Activated effector memory CD4-positive, alpha-beta T cell treated with anti-CD3 and anti-CD28 coated beads, Interleukin-2, amount 50 U/mL, for 16 hours (primary cell): ENCODE measurements around the gene CCDC195.

ENCODE experiments used
- DNase-seq: peaks from one replicate; pipeline ENCODE4 v3.0.0-alpha.2; 2020

The CCDC195 gene

GRCh38 chr2:224716201-224716600 lies at the start of gene CCDC195:
CCDC195 (minus strand) TSS chr2:224716365; CDS start chr2:224716365, 0 bp downstream.
- DNase-seq, result no peak

GRCh38 chr2:224764565-224765236 lies 48.5 kb upstream of the CCDC195 start:
- no peak for DNase-seq

GRCh38 chr2:224757934-224758548 lies 41.9 kb upstream of the CCDC195 start:
- DNase-seq, result no peak

GRCh38 chr2:224753743-224754540 lies 37.8 kb upstream of the CCDC195 start:
- no peak for DNase-seq

- DNase-seq, result no peak
Measured at GRCh38 chr2:224751996-224752698, 36.0 kb upstream of the CCDC195 start.

GRCh38 chr2:224749136-224749535 lies 33.0 kb upstream of the CCDC195 start:
- no peak for DNase-seq

GRCh38 chr2:224747765-224748164 lies 31.6 kb upstream of the CCDC195 start:
- DNase-seq, result no peak

- no peak for DNase-seq
Measured at GRCh38 chr2:224736227-224736626, 20.1 kb upstream of the CCDC195 start.

- no peak for DNase-seq
Measured at GRCh38 chr2:224734949-224735348, 18.8 kb upstream of the CCDC195 start.

GRCh38 chr2:224731665-224732064 lies 15.5 kb upstream of the CCDC195 start:
- no peak for DNase-seq

- DNase-seq, result no peak
Measured at GRCh38 chr2:224729435-224729834, 13.3 kb upstream of the CCDC195 start.

- DNase-seq, result no peak
Measured at GRCh38 chr2:224724331-224724730, 8.2 kb upstream of the CCDC195 start.

- no peak for DNase-seq
Measured at GRCh38 chr2:224723586-224724217, 7.5 kb upstream of the CCDC195 start.

GRCh38 chr2:224722770-224723169 lies 6.6 kb upstream of the CCDC195 start:
- no peak for DNase-seq

GRCh38 chr2:224722250-224722649 lies 6.1 kb upstream of the CCDC195 start:
- DNase-seq, result no peak

- DNase-seq, result no peak
Measured at GRCh38 chr2:224716921-224717320, 756 bp upstream of the CCDC195 start.

- DNase-seq, result no peak
Measured at GRCh38 chr2:224711859-224712665, 4.1 kb downstream of the CCDC195 start.

GRCh38 chr2:224711381-224711780 lies 4.8 kb downstream of the CCDC195 start:
- no peak for DNase-seq

- no peak for DNase-seq
Measured at GRCh38 chr2:224709301-224709700, 6.9 kb downstream of the CCDC195 start.

GRCh38 chr2:224694502-224694901 lies 21.7 kb downstream of the CCDC195 start:
- DNase-seq, result no peak

GRCh38 chr2:224691563-224691962 lies 24.6 kb downstream of the CCDC195 start:
- DNase-seq, result no peak

- DNase-seq, result no peak
Measured at GRCh38 chr2:224690868-224691267, 25.3 kb downstream of the CCDC195 start.
